ENCODE data around the gene MORN3.
"Not testable (repeated sequence)": the region's sequence is repeated elsewhere in the genome, so short reads cannot be mapped to it uniquely, and the experiment has no call there.

The MORN3 gene

DNA sequence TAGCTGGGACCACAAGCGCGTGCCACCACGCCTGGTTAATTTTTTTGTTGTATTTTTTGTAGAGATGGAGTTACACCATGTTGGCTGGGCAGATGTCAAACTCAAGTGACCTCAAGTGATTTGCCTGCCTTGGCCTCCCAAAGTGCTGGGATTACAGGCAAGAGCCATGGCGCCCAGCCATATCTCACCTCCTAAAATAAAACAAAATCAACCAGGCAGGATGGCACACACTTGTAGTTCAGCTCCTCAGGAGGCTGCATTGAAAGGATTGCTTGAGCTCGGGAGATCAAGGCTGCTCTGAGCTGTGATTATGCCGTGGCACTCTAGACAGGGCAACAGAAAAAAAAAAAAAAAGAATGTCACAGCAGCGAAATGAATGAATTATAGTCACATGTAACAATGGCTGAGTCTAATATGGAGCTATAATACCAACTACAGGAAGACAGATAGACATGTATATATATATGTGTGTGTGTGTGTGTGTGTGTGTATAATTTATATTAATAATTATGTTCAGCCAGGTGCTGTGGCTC lies 23.8 kb upstream of the MORN3 start:
- no peak for DNase-seq

DNA sequence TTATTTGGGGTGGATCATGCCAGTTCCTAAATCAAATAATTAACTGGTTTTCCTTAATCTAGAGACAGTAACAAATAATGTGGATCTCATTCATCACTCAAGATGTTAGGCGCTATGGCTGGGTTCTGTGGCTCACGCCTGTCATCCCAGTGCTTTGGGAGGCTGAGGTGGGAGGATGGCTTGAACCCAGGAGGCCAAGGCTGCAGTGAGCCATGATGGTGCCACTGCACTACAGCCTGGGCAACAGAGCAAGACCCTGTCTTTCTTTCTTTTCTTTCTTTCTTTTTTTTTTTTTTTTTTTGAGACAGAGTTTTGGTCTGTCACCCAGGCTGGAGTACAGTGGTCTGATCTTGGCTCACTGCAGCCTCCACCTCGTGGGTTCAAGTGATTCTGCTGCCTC lies 23.3 kb upstream of the MORN3 start:
- not testable (repeated sequence) for H3K9me3 ChIP-seq

More for the DNA sequence above, 23.8 kb upstream of the MORN3 start:
- Histone ChIP-seq H3K36me3 (no peaks in the 10 kb centered on the region), H3K4me3 (ENCODE audit: low read depth, low read length) (no peak overlapping the region), H3K4me1 (no peaks in the 10 kb centered on the region), H3K27me3 (no peaks in the 10 kb centered on the region), H3K9me3 (no peaks in the 10 kb centered on the region)
- TF ChIP-seq, protein P1, sequence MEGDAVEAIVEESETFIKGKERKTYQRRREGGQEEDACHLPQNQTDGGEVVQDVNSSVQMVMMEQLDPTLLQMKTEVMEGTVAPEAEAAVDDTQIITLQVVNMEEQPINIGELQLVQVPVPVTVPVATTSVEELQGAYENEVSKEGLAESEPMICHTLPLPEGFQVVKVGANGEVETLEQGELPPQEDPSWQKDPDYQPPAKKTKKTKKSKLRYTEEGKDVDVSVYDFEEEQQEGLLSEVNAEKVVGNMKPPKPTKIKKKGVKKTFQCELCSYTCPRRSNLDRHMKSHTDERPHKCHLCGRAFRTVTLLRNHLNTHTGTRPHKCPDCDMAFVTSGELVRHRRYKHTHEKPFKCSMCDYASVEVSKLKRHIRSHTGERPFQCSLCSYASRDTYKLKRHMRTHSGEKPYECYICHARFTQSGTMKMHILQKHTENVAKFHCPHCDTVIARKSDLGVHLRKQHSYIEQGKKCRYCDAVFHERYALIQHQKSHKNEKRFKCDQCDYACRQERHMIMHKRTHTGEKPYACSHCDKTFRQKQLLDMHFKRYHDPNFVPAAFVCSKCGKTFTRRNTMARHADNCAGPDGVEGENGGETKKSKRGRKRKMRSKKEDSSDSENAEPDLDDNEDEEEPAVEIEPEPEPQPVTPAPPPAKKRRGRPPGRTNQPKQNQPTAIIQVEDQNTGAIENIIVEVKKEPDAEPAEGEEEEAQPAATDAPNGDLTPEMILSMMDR (IDR thresholded peaks at IDR 0.05; ENCODE audit: low read depth, low read length), result no peak

DNA sequence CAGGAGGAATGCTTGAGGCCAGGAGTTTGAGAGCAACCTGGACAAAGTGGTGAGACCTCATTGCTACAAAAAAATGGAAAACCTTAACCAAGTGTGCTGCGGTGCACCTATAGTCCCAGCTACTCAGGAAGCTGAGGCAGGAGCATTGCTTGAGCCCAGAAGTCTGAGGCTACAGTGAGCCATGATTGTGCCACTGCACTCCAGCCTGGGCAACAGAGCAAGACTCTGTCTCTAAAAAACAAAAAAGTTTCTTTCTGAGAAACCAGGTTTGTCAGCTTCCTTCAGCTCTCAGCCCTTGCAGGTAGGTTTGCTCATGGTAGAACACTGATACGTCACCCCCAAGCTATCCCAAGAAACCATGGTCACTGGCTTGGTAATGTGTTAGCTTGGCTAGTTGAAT lies 20.0 kb upstream of the MORN3 start:
- no peak for DNase-seq
- H3K36me3 ChIP-seq, result no peaks in the 10 kb centered on the region
- TF ChIP-seq, protein P1 (IDR thresholded peaks at IDR 0.05; ENCODE audit: low read depth, low read length), result no peak
- H3K4me3 ChIP-seq (ENCODE audit: low read depth, low read length), result no peak overlapping the region
- H3K4me1 ChIP-seq, result no peaks in the 10 kb centered on the region
- no peaks in the 10 kb centered on the region for H3K27me3 ChIP-seq
- H3K9me3 ChIP-seq, result no peaks in the 10 kb centered on the region

More for the DNA sequence above, 23.3 kb upstream of the MORN3 start:
- H3K36me3 ChIP-seq; H3K27me3 ChIP-seq; H3K4me1 ChIP-seq; DNase-seq; H3K4me3 ChIP-seq (ENCODE audit: low read depth, low read length): not testable (repeated sequence)

DNA sequence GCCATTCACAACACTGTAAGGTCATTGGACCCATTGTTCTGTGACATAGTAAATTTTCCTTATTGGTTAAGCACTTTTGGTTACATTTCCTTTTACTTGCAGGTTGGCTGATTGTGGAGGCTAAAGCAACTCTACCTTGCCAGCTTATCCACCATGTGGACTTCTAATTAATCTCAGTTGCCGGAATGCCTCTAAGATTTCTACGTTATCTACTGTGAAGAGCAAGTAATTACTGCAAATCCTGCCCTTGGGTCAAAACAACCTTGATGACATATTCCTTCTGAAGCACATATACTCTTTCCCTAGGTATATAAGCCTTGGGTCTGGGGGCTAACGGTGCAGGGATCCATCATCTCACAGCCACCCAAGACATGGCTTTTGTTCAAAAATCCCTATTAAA lies 19.5 kb upstream of the MORN3 start:
- H3K9me3 ChIP-seq, result no peaks in the 10 kb centered on the region
- DNase-seq, result no peak
- no peaks in the 10 kb centered on the region for H3K27me3 ChIP-seq

DNA sequence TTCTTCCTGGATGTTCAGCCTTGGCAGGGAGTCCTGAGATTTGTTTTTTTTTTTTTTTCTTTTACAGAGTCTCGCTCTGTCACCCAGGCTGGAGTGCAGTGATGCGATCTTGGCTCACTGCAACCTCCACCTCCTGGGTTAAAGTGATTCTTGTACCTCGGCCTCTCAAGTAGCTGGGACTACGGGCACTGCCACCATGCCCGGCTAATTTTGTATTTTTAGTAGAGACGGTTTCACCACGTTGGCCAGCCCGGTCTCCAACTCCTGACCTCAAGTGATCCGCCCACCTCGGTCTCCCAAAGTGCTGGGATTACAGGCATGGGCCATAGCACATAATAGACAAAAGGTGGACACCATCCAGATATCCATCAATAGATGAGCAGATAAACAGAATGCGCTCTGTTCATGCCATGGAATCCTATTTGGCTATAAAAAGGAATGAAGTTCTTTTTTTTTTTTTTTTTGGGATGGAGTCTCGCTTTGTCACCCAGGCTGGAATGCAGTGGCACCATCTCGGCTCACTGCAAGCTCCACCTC lies 10.3 kb upstream of the MORN3 start:
- not testable (repeated sequence) for H3K36me3 ChIP-seq; H3K9me3 ChIP-seq; DNase-seq; H3K4me3 ChIP-seq (ENCODE audit: low read depth, low read length); H3K4me1 ChIP-seq; H3K27me3 ChIP-seq

More for the DNA sequence above, 19.5 kb upstream of the MORN3 start:
- Histone ChIP-seq H3K4me3 (ENCODE audit: low read depth, low read length) (no peak overlapping the region), H3K4me1 (no peaks in the 10 kb centered on the region), H3K36me3 (no peaks in the 10 kb centered on the region)
- TF ChIP-seq, protein P1 (IDR thresholded peaks at IDR 0.05; ENCODE audit: low read depth, low read length), result no peak

DNA sequence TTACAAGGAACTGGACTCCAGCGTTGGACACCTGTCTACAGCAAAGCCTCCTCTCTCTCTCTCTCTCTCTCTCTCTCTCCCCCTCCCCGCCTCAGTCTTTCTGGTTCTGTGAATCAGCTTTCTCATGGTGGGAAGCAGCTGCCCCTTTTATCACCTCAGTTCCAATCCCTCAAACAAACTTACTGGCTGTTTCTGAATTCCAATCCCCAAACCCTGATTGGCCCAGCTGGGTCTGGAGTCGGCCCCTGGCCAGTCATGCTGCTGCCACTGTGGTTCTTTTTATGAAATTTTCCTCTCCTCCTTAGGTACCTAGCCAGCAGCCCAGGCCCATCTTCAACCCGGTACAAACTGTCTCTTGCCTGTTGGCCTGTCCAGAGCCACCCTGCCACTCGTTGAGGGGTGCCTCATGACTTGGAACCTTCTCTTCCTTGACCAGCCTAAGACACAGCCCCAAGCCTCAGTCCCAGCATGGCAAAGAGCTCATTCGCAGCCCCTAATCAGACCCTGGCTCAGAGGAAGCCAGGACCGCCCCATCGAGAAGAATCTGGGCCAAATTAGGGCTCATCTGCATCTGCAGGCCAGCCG lies 9.4 kb upstream of the MORN3 start:
- TF ChIP-seq, protein P1 (IDR thresholded peaks at IDR 0.05; ENCODE audit: low read depth, low read length), result no peak
- no peaks in the 10 kb centered on the region for H3K36me3 ChIP-seq

DNA sequence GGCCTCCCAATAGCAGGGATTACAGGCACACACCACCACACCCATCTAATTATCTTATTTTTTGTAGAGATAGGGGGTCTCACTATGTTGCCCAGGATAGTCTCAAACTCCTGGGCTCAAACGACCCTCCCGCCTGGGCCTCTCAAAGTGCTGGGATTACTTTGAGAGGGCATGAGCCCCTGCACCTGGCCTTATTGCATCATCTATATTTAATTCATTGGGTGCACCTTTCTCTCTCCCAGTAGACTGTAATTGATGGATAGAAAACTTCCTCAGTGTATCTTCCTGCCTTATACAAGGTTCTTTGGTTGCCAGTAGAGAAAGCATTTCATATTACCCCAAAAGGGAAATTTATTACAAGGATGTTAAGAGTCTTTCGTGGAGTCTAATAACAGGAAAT lies 8.9 kb upstream of the MORN3 start:
- Histone ChIP-seq H3K4me3 (ENCODE audit: low read depth, low read length) (no peak overlapping the region), H3K36me3 (no peaks in the 10 kb centered on the region), H3K9me3 (no peaks in the 10 kb centered on the region), H3K27me3 (no peaks in the 10 kb centered on the region), H3K4me1 (no peaks in the 10 kb centered on the region; the same call in 1 of the 2 replicates)
- DNase-seq, result no peak
- TF ChIP-seq, protein P1 (IDR thresholded peaks at IDR 0.05; ENCODE audit: low read depth, low read length), result no peak

More for the DNA sequence above, 9.4 kb upstream of the MORN3 start:
- no peak overlapping the region for H3K4me3 ChIP-seq (ENCODE audit: low read depth, low read length)
- no peaks in the 10 kb centered on the region for H3K27me3 ChIP-seq
- H3K9me3 ChIP-seq, result no peaks in the 10 kb centered on the region
- DNase-seq, result no peak
- H3K4me1 ChIP-seq, result no peaks in the 10 kb centered on the region

Measured in BE2C (cell line).